NK-92 treated with Interleukin-12 subunit alpha and Interleukin-12 subunit beta, amount 100 ng/mL, for 24 hours (cell line): Measurements from ENCODE around the gene BRF1.
"Not testable (repeated sequence)": the region's sequence is repeated elsewhere in the genome, so short reads cannot be mapped to it uniquely, and the experiment has no call there.

Experiments used
- DNase-seq: peaks from one replicate; lab custom pipeline; 2025; lab: John Stamatoyannopoulos, UW

Gene BRF1

GRCh38 chr14:105300542-105301102, at the start of gene BRF1:
BRF1 (minus strand) TSS chr14:105301001; CDS start chr14:105300629, 372 bp downstream.
- peak; percentile 82 for DNase-seq

GRCh38 chr14:105349992-105350391, 49.2 kb upstream of the BRF1 start:
- DNase-seq = no peak

- DNase-seq = no peak
These were observed 48.3 kb upstream of the BRF1 start for GRCh38 chr14:105348945-105349699.

- no peak for DNase-seq
These were observed 47.6 kb upstream of the BRF1 start for GRCh38 chr14:105348169-105348944.

- DNase-seq = no peak
These were observed 46.8 kb upstream of the BRF1 start for GRCh38 chr14:105347587-105347968.

GRCh38 chr14:105346876-105347586, 46.2 kb upstream of the BRF1 start:
- DNase-seq = no peak

- no peak for DNase-seq
These were observed 45.4 kb upstream of the BRF1 start for GRCh38 chr14:105346200-105346533.

GRCh38 chr14:105343194-105343593, 42.4 kb upstream of the BRF1 start:
- DNase-seq = no peak

- no peak for DNase-seq
These were observed 40.3 kb upstream of the BRF1 start for GRCh38 chr14:105340821-105341733.

- no peak for DNase-seq
These were observed 37.4 kb upstream of the BRF1 start for GRCh38 chr14:105337966-105338741.

GRCh38 chr14:105337433-105337832, 36.6 kb upstream of the BRF1 start:
- DNase-seq = no peak

GRCh38 chr14:105336477-105337287, 35.9 kb upstream of the BRF1 start:
- DNase-seq = no peak

- DNase-seq = no peak
These were observed 35.1 kb upstream of the BRF1 start for GRCh38 chr14:105335735-105336476.

GRCh38 chr14:105335231-105335542, 34.4 kb upstream of the BRF1 start:
- not testable (repeated sequence) for DNase-seq

- DNase-seq = no peak
These were observed 33.8 kb upstream of the BRF1 start for GRCh38 chr14:105334383-105335230.

GRCh38 chr14:105333613-105334364, 33.0 kb upstream of the BRF1 start:
- no peak for DNase-seq

- DNase-seq = no peak
These were observed 32.3 kb upstream of the BRF1 start for GRCh38 chr14:105333020-105333490.
